GM23338 (cell line): ENCODE results near the gene CDKAL1. TPM values are rescaled to one million over a fixed set of nuclear protein-coding genes. Genes with fewer than 3 reads are reported as not detected.

Experiments
- ATAC-seq: fragments of 200-7000 bp; cut with Tn5 transposase; 3 replicates; pipeline ENCODE4 v1.9.1; 2020
- DNase-seq: peaks from one replicate; pipeline ENCODE4 v3.0.0-alpha.2; 2015; ENCODE audit warnings: low spot score
- H2AFZ ChIP-seq: fragments of 200-600 bp; sonication (generic); 2 replicates; pipeline ENCODE4 v1.8.0; 2016; ENCODE audit warnings: antibody characterized with exemption, mild to moderate bottlenecking, moderate library complexity
- H3F3A ChIP-seq: fragments of 200-600 bp; sonication (generic); replicated peaks from 2 replicates; pipeline ENCODE4 v1.8.0; 2017; ENCODE audit warnings: antibody characterized with exemption, mixed run types, low read depth
- H3K27ac ChIP-seq: fragments of 200-600 bp; sonication (generic); 2 replicates; pipeline ENCODE4 v1.6.1; 2016; ENCODE audit warnings: low read depth
- H3K27me3 ChIP-seq: fragments of 200-600 bp; sonication (generic); 2 replicates; pipeline ENCODE4 v1.8.0; 2016; ENCODE audit warnings: mild to moderate bottlenecking, mixed run types, moderate library complexity; ENCODE audit not compliant: insufficient read depth
- H3K36me3 ChIP-seq: fragments of 200-600 bp; sonication (generic); 2 replicates; pipeline ENCODE4 v1.8.0; 2016; ENCODE audit warnings: mild to moderate bottlenecking; ENCODE audit not compliant: insufficient read depth
- H3K4me1 ChIP-seq: fragments of 200-600 bp; sonication (generic); 2 replicates; pipeline ENCODE4 v1.8.0; 2016; ENCODE audit warnings: mild to moderate bottlenecking, moderate library complexity; ENCODE audit not compliant: insufficient read depth
- H3K4me2 ChIP-seq: fragments of 200-600 bp; sonication (generic); 2 replicates; pipeline ENCODE4 v1.7.1; 2017; ENCODE audit warnings: mixed run types
- H3K4me3 ChIP-seq: fragments of 200-600 bp; sonication (generic); 2 replicates; pipeline ENCODE4 v1.6.1; 2016; ENCODE audit warnings: mixed run types
- H3K79me2 ChIP-seq: fragments of 200-600 bp; sonication (generic); replicated peaks from 2 replicates; pipeline ENCODE4 v1.8.0; 2017; ENCODE audit warnings: mild to moderate bottlenecking; ENCODE audit not compliant: insufficient read depth
- H3K9me2 ChIP-seq: fragments of 200-600 bp; sonication (generic); 2 replicates; pipeline ENCODE4 v1.8.0; 2017; ENCODE audit not compliant: insufficient read depth
- H4K20me1 ChIP-seq: fragments of 200-600 bp; sonication (generic); replicated peaks from 2 replicates; pipeline ENCODE4 v1.8.0; 2017; ENCODE audit warnings: mild to moderate bottlenecking; ENCODE audit not compliant: insufficient read depth
- H3K27ac Mint-ChIP-seq: 2 replicates; pipeline ENCODE4 v1.8.0; 2020; ENCODE audit warnings: inconsistent platforms, mild to moderate bottlenecking, moderate library complexity, mixed read lengths
- H3K27me3 Mint-ChIP-seq: 3 replicates; pipeline ENCODE4 v1.8.0; 2022; ENCODE audit warnings: low read depth, mild to moderate bottlenecking, moderate library complexity, mixed read lengths, inconsistent platforms; ENCODE audit not compliant: insufficient read depth, poor library complexity
- H3K36me3 Mint-ChIP-seq: 3 replicates; pipeline ENCODE4 v1.8.0; 2021; ENCODE audit warnings: low read depth, mild to moderate bottlenecking, inconsistent platforms, moderate library complexity, mixed read lengths
- H3K4me1 Mint-ChIP-seq: 3 replicates; pipeline ENCODE4 v1.8.0; 2020; ENCODE audit warnings: mild to moderate bottlenecking, inconsistent platforms, mixed read lengths
- H3K4me3 Mint-ChIP-seq: 3 replicates; pipeline ENCODE4 v1.8.0; 2021; ENCODE audit warnings: moderate library complexity, mild to moderate bottlenecking, inconsistent platforms, mixed read lengths
- H3K9me3 Mint-ChIP-seq: 3 replicates; pipeline ENCODE4 v1.8.0; 2020; ENCODE audit warnings: moderate library complexity, mild to moderate bottlenecking, inconsistent platforms, mixed read lengths
- CTCF ChIP-seq, 2 experiments: fragments of 200-600 bp in 1 of 2; sonication (generic) in 1 of 2; conservative IDR thresholded peaks; 2 replicates each; pipeline versions ENCODE4 v1.5.1 to v1.6.1; 2016 to 2017; ENCODE audit warnings: antibody characterized with exemption in 2 of 2, low read depth in 2 of 2, mild to moderate bottlenecking in 2 of 2, moderate library complexity in 1 of 2
- EZH2 ChIP-seq: fragments of 200-600 bp; sonication (generic); IDR thresholded peaks from one replicate; pipeline ENCODE4 v1.8.0; 2017; ENCODE audit warnings: antibody characterized with exemption, mild to moderate bottlenecking, low read depth; ENCODE audit not compliant: unreplicated experiment
- NANOG ChIP-seq: IDR thresholded peaks from 2 replicates; pipeline ENCODE4 v1.6.1; 2016; ENCODE audit warnings: antibody characterized with exemption, borderline replicate concordance
- POLR2AphosphoS5 ChIP-seq: IDR thresholded peaks from 2 replicates; pipeline ENCODE4 v1.6.1; 2016; ENCODE audit warnings: antibody characterized with exemption, low read depth
- ZNF114 ChIP-seq: fragments of 250-450 bp; sonication (Bioruptor Pico); IDR thresholded peaks from 2 replicates; pipeline ENCODE4 v1.5.0; 2020; ENCODE audit warnings: mild to moderate bottlenecking, moderate library complexity
- ZNF331 ChIP-seq: fragments of 250-450 bp; sonication (Bioruptor Pico); IDR thresholded peaks from 2 replicates; pipeline ENCODE4 v1.5.0; 2020; ENCODE audit warnings: low read depth, mild to moderate bottlenecking, moderate library complexity
- polyA plus RNA-seq: library from polyadenylated mRNA; unstranded; fragments of >200 nt; fragmentation: Nextera tagmentation; extraction: Ambion mirVana; gene quantifications from 2 replicates; pipeline ENCODE4 v1.2.1, GENCODE V29; 2016
- total RNA-seq: library from RNA; depleted of rRNA; stranded (reverse); fragments of >200 nt; shearing (Covaris generic); gene quantifications from 2 replicates; pipeline ENCODE4 v1.2.3, GENCODE V29; 2014
- TF ChIP-seq, protein P1 (sequence below): fragments of 250-450 bp; sonication (Bioruptor Pico); IDR thresholded peaks from 2 replicates; pipeline ENCODE4 v1.5.0; 2020; ENCODE audit warnings: mild to moderate bottlenecking, moderate library complexity

The CDKAL1 gene
- total and polyA plus RNA-seq, 2 experiments from 2014 or later, result 17.8 to 35.0 TPM

- Histone ChIP-seq H3K9me2 (no peaks in the 10 kb centered on the region), H3K27ac (no peak overlapping the region; the same call in 1 of the 2 replicates), H3K4me1 (peaks cover 24% of the 10 kb centered on the region), H3K4me2 (no peak overlapping the region), H2AFZ (no peak overlapping the region), H3K4me3 (no peak overlapping the region), H3K36me3 (no peaks in the 10 kb centered on the region), H4K20me1 (no peaks in the 10 kb centered on the region), H3K27me3 (no peaks in the 10 kb centered on the region), H3F3A (no peaks in the 10 kb centered on the region), H3K79me2 (0 out of 2 replicates have a peak, but pooled peaks cover 8% of the 10 kb centered on the region)
- Mint-ChIP-seq H3K27me3 (no peaks in the 10 kb centered on the region), H3K9me3 (no peaks in the 10 kb centered on the region; the same call in 2 of the 3 replicates), H3K36me3 (peaks cover 9% of the 10 kb centered on the region; the same call in 1 of the 3 replicates), H3K27ac (no peak overlapping the region), H3K4me1 (peaks cover 25% of the 10 kb centered on the region), H3K4me3 (no peak overlapping the region)
- TF ChIP-seq EZH2, result no peak
- TF ChIP-seq, protein P1, sequence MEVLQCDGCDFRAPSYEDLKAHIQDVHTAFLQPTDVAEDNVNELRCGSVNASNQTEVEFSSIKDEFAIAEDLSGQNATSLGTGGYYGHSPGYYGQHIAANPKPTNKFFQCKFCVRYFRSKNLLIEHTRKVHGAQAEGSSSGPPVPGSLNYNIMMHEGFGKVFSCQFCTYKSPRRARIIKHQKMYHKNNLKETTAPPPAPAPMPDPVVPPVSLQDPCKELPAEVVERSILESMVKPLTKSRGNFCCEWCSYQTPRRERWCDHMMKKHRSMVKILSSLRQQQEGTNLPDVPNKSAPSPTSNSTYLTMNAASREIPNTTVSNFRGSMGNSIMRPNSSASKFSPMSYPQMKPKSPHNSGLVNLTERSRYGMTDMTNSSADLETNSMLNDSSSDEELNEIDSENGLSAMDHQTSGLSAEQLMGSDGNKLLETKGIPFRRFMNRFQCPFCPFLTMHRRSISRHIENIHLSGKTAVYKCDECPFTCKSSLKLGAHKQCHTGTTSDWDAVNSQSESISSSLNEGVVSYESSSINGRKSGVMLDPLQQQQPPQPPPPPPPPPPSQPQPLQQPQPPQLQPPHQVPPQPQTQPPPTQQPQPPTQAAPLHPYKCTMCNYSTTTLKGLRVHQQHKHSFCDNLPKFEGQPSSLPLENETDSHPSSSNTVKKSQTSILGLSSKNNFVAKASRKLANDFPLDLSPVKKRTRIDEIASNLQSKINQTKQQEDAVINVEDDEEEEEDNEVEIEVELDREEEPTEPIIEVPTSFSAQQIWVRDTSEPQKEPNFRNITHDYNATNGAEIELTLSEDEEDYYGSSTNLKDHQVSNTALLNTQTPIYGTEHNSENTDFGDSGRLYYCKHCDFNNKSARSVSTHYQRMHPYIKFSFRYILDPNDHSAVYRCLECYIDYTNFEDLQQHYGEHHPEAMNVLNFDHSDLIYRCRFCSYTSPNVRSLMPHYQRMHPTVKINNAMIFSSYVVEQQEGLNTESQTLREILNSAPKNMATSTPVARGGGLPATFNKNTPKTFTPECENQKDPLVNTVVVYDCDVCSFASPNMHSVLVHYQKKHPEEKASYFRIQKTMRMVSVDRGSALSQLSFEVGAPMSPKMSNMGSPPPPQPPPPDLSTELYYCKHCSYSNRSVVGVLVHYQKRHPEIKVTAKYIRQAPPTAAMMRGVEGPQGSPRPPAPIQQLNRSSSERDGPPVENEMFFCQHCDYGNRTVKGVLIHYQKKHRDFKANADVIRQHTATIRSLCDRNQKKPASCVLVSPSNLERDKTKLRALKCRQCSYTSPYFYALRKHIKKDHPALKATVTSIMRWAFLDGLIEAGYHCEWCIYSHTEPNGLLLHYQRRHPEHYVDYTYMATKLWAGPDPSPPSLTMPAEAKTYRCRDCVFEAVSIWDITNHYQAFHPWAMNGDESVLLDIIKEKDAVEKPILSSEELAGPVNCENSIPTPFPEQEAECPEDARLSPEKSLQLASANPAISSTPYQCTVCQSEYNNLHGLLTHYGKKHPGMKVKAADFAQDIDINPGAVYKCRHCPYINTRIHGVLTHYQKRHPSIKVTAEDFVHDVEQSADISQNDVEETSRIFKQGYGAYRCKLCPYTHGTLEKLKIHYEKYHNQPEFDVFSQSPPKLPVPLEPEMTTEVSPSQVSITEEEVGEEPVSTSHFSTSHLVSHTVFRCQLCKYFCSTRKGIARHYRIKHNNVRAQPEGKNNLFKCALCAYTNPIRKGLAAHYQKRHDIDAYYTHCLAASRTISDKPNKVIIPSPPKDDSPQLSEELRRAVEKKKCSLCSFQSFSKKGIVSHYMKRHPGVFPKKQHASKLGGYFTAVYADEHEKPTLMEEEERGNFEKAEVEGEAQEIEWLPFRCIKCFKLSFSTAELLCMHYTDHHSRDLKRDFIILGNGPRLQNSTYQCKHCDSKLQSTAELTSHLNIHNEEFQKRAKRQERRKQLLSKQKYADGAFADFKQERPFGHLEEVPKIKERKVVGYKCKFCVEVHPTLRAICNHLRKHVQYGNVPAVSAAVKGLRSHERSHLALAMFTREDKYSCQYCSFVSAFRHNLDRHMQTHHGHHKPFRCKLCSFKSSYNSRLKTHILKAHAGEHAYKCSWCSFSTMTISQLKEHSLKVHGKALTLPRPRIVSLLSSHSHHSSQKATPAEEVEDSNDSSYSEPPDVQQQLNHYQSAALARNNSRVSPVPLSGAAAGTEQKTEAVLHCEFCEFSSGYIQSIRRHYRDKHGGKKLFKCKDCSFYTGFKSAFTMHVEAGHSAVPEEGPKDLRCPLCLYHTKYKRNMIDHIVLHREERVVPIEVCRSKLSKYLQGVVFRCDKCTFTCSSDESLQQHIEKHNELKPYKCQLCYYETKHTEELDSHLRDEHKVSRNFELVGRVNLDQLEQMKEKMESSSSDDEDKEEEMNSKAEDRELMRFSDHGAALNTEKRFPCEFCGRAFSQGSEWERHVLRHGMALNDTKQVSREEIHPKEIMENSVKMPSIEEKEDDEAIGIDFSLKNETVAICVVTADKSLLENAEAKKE (CRISPR knock-in tag), result no peak
- no peak for TF ChIP-seq CTCF (conservative IDR thresholded peaks at IDR 0.05; ENCODE audit: low read depth in 2 of 2)
- TF ChIP-seq POLR2AphosphoS5, result no peak
- TF ChIP-seq NANOG, result no peak
- no peak for TF ChIP-seq ZNF114
- TF ChIP-seq ZNF331 (CRISPR knock-in tag), result no peak
- no peak for ATAC-seq
- DNase-seq, result no peak
Measured at GRCh38 chr6:20571261-20571660, 37.0 kb downstream of the CDKAL1 start.
